Muscle of arm (tissue), 12 donors: ENCODE measurements around the gene KCNMA1. TPM values are rescaled to one million over a fixed set of nuclear protein-coding genes. Genes with fewer than 3 reads are reported as not detected.

ENCODE experiments used
- DNase-seq: peaks from one replicate; pipeline ENCODE4 v3.0.0-alpha.2; 2013
- polyA plus RNA-seq, 12 donors: library from polyadenylated mRNA; unstranded; fragments of 120-200 nt; gene quantifications; one replicate each; pipeline ENCODE4 v1.2.1, GENCODE V29; 2013; ENCODE audit not compliant: insufficient read length in 12 of 12

Gene KCNMA1
- polyA plus RNA-seq, 12 donors = 12.3 to 20.1 (median 16.4) TPM; not detected in 1

DNA sequence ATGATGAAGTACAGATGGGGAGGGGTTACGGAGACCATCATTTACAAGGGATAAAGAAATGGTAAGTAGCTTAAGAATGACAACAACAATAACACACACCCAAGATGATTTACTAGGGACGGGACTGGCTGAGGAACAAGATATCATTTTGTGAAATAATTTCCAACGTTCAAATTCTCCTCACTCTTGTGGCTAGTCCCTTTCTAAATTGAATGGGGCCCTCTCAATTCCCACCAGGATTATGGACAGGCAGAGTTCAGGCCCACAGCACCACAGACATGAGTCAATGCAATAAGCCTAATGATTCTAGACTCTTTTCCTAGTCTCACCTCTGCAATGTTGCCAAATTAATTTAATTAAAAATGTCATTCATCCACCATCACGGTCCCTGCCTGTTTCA lies 448.1 kb downstream of the KCNMA1 start:
- DNase-seq = no peak

DNA sequence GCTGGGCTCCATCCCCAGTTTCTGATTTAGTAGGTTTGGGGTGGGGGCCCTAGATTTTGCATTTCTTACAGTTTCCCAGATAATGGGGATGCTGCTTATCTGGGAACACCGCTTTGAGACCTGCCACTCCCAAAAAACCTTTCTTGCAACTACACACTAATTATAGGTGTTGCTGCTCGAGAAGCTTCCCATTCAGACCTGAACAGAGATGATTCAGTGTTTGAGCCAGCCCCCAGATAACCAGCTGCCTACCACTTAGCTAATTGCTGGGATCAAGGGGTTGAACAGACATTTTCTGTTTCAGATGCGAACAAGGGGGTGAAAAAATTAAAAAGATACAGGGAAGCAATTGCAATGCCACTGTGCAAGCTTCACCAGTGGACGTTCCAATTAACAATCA lies 448.5 kb downstream of the KCNMA1 start:
- no peak for DNase-seq

- no peak for DNase-seq
These were observed 449.1 kb downstream of the KCNMA1 start for GRCh38 chr10:77188521-77188920.

- DNase-seq = no peak
These were observed 449.6 kb downstream of the KCNMA1 start for GRCh38 chr10:77188000-77188395.

DNA sequence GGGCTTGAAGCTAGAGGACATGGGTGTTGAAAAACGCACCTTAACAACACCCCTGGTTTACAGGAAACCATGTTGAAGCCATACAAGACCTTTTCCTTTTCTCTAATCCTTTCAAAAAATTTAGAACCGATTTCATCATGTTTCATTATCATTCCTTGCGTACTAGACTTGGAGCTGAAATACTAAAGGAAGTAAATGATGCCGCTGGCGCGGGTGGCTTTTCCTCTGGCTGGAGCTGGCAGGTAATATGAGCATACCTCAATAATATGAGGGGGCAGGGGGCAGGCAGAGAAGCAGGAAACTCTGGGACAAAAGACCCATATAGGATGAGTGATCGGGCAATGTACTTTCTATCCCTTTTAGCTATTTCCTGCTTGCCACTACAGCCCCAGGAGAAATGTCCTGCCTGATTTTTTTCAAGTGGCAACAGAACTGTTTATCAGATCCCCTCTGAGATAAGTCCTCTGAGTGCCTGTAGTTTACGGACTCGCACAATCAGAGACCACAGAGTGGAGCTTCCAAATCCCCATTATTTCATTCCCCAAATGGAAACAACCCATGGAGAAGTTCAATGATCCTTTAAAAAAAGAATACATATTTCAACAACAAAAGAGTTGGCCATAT lies 450.1 kb downstream of the KCNMA1 start:
- no peak for DNase-seq

DNA sequence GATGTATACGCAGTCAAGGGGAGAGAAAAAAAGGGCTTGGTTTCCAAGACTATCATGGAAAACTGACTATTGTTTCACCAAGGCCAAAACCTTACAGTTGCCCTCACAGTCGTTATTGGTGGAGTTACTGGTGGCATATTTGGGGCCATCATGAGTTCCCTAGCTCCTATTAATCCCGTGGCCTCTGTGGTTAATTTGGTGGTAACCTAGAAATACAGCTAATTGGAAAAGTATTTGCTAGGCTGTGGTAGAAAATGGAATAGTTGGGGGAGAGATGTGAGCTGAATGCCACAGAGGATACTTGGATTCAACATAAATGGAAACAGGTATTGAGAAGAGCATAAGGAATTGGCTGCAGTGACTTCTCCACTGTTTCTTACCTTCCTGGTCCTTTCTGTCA lies 450.7 kb downstream of the KCNMA1 start:
- no peak for DNase-seq

DNA sequence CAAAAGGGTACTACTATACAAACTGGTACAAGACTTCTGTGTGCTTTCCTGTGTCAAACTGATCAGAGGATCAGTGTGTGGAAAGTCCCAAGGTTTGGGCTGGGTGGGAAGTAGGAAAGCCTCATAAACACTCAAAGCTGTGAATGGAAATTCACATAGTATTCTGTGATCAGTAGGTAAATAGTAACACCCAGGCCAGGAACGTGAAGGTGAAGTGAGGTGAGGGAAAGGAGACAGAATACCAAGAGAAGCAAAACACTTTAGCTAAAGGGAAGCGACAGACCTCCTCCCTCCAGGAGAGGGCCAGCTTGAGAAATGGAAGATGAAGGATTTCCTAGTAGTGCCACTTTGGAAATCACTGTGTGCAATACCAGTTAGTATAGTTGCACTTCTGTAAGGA lies 451.9 kb downstream of the KCNMA1 start:
- DNase-seq = no peak

GRCh38 chr10:77182803-77183202 lies 454.8 kb downstream of the KCNMA1 start:
- no peak for DNase-seq

DNA sequence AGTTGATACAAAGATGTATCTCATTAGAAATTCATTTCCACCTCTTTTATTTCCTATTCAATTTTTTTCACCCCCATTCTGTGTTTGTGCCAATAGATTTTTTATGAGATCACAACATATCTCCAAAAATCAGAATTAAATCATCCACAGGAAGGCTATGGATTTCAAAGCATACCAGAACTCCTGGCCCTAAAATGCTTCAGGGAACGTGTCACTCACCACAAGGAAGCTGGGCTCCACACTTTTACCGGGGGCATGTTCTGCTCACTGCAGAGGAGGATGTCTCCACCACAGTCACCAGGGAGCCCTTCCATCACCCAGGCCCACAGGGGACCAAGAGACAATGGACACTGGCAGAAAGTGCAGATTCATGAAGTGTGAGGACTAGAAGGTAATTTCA lies 456.8 kb downstream of the KCNMA1 start:
- no peak for DNase-seq

- no peak for DNase-seq
These were observed 457.5 kb downstream of the KCNMA1 start for GRCh38 chr10:77180104-77180503.

GRCh38 chr10:77179015-77179695 lies 458.5 kb downstream of the KCNMA1 start:
- peak; percentile 74 for DNase-seq

DNA sequence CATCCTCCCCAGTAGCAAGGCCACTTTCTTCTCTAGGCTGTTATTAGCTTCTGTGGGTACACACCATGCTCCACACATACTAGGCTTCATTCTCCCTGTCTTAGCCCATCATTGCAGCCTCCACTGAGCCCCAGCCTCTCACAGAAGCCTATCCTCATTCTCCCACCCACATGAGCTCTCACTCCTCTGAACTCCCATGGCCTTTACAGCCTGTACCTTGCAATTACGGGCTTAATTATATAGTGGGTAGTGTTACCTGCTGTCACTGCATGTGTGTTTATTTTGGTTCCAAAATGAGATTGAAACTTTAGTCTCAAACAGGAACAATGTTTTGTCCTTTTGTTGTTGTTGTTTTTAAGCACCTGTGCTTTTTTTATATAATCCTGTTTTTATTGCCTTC lies 460.0 kb downstream of the KCNMA1 start:
- DNase-seq = no peak

GRCh38 chr10:77177161-77177560 lies 460.4 kb downstream of the KCNMA1 start:
- no peak for DNase-seq

GRCh38 chr10:77176232-77176631 lies 461.4 kb downstream of the KCNMA1 start:
- DNase-seq = no peak

DNA sequence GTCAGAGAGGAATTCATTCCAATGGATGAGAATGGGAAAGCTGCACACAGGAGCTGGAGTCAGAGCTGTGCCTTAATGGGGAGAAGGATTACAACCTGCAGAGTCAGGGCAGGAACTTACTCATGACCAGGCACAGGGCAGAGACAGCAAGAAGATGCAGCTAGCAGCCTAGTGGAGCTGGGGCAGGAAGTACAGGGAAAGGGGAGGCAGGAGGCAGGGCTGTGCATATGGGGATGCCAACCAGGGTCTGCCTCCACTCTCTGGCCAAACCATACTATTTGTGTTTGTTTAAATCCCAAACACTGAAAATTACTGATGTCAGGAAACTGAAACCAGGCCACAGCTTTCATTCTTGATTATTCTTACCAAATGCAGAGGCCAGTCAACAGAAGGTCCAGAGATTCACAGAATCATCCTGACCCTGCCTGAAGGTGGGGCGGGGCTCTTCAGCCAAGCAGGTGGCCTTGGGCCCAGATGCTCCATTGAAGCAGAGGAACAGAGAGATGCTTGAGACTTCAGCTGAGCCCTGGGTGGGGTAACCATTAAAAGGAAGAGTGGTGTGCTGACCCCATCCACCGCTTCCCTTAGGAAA lies 461.9 kb downstream of the KCNMA1 start:
- DNase-seq = no peak

- peak; percentile 86 for DNase-seq
These were observed 463.8 kb downstream of the KCNMA1 start for GRCh38 chr10:77173615-77174461.

DNA sequence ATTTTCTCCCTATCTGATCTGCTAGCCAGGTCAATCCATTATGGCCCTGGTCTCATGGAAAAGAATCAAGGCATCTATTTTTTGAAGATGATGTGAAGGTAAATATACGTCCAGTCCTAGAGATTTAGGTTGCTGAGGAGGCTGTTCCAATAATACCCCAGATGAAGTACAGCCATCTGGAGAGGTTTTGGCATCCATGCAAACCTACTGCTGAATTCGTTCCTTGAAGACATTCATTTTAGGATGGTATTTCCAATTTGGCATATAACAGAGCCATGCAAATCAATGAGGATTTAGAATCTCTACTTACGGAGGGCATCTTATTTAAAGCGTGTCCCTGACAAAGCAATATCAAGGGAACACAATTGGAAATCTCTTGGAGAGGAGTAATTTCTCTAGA lies 465.5 kb downstream of the KCNMA1 start:
- no peak for DNase-seq

- DNase-seq = no peak
These were observed 468.7 kb downstream of the KCNMA1 start for GRCh38 chr10:77168861-77169260.

- DNase-seq = no peak
These were observed 469.4 kb downstream of the KCNMA1 start for GRCh38 chr10:77168161-77168560.

DNA sequence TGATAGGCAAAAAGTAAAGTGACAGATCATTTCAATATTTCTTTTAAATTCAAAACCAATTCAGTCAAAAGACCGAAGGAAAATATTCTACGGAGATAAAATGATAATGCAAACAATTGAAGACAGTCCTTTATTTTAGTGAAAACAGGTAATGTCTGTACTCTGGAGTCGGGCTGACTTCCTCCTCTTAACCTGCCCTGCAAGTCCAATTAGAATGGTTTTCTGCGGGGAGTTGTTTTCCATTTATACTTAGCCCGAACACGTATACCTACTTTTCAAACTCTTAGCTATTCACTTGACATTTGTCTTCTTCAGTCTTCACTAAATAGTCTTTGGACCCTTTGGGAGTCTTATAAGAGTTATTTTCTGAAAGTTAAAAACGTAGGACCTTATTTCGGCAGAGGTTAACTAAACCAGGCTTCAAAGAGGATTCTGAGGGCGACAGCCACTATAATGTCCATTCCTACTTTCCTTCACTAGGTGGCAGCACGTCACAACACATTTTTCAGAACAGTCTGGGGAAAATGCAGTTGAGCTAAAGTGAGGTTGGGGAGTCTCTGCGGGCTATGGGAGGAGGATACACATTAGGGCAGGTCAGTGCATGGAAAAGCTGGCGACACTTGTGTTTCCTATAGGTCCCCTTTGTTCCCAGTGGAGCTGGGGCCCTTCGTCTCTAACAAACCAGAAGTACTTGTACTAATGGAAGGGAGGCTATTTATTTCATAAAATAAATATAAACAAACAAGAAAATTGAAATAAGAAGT lies 472.0 kb downstream of the KCNMA1 start:
- peak; percentile 63 for DNase-seq

DNA sequence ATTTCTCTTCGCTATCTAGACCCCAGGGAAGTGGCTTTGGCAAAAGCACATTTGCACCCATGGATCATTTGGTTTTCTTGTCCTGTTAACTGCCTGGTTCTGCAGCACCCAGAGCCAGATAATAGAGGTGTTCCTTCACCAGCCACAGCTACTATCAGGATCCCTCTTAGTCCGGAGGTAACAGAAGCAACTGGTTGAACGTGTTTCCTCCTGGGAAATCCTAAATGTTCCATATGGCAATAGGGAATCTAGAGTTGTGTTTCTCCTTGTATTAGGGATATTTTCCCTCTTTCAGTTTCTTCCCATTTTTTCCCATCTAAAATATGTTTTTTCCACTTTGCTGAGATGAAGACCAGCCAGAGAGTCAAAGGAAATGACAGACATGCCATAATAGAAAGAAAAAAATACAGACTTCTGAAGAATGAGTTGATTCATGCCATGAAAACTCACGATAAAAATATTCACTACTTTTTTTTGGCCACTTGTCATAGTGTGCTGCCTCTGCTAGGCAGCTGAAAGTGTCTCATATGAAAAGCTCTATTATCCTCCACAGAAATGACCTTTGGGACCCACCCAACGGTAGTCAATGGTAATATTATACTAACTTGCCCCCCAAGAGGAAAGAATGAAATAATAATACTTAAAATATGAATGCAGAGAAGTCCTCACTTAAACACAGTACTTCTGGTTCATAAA lies 472.8 kb downstream of the KCNMA1 start:
- DNase-seq = no peak
